ENCODE measurements around the gene NEDD4L.
"Not testable (repeated sequence)": the region's sequence is repeated elsewhere in the genome, so short reads cannot be mapped to it uniquely, and the experiment has no call there.

The NEDD4L gene

GRCh38 chr18:58378411-58379379 is 334.7 kb downstream of the NEDD4L start:
- no peak for DNase-seq (ENCODE audit: low spot score)

GRCh38 chr18:58379443-58379842 is 335.4 kb downstream of the NEDD4L start:
- DNase-seq (ENCODE audit: low spot score): no peak

- DNase-seq (ENCODE audit: low spot score): not testable (repeated sequence)
These were observed 336.1 kb downstream of the NEDD4L start for GRCh38 chr18:58380113-58380512.

- no peak for DNase-seq (ENCODE audit: low spot score)
These were observed 337.8 kb downstream of the NEDD4L start for GRCh38 chr18:58381676-58382411.

- DNase-seq (ENCODE audit: low spot score): no peak
These were observed 338.4 kb downstream of the NEDD4L start for GRCh38 chr18:58382446-58382845.

- no peak for DNase-seq (ENCODE audit: low spot score)
These were observed 341.4 kb downstream of the NEDD4L start for GRCh38 chr18:58385472-58385871.

- no peak for DNase-seq (ENCODE audit: low spot score)
These were observed 342.8 kb downstream of the NEDD4L start for GRCh38 chr18:58386780-58387179.

GRCh38 chr18:58387716-58388115 is 343.7 kb downstream of the NEDD4L start:
- no peak for DNase-seq (ENCODE audit: low spot score)

GRCh38 chr18:58388736-58389135 is 344.7 kb downstream of the NEDD4L start:
- no peak for DNase-seq (ENCODE audit: low spot score)

- no peak for DNase-seq (ENCODE audit: low spot score)
These were observed 345.7 kb downstream of the NEDD4L start for GRCh38 chr18:58389745-58390144.

GRCh38 chr18:58390399-58390798 is 346.4 kb downstream of the NEDD4L start:
- DNase-seq (ENCODE audit: low spot score): no peak

GRCh38 chr18:58391231-58391825 is 347.3 kb downstream of the NEDD4L start:
- DNase-seq (ENCODE audit: low spot score): no peak

GRCh38 chr18:58391932-58392323 is 347.9 kb downstream of the NEDD4L start:
- no peak for DNase-seq (ENCODE audit: low spot score)

GRCh38 chr18:58392324-58393000 is 348.4 kb downstream of the NEDD4L start:
- peak; percentile 44 for DNase-seq (ENCODE audit: low spot score)

- DNase-seq (ENCODE audit: low spot score): no peak
These were observed 349.3 kb downstream of the NEDD4L start for GRCh38 chr18:58393295-58393694.

- DNase-seq (ENCODE audit: low spot score): peak; percentile 93
These were observed 350.0 kb downstream of the NEDD4L start for GRCh38 chr18:58394046-58394445.

GRCh38 chr18:58394602-58395425 is 350.8 kb downstream of the NEDD4L start:
- DNase-seq (ENCODE audit: low spot score): peak; percentile 35

- no peak for DNase-seq (ENCODE audit: low spot score)
These were observed 352.1 kb downstream of the NEDD4L start for GRCh38 chr18:58396144-58396543.

- DNase-seq (ENCODE audit: low spot score): no peak
These were observed 352.9 kb downstream of the NEDD4L start for GRCh38 chr18:58396966-58397365.

- DNase-seq (ENCODE audit: low spot score): no peak
These were observed 353.5 kb downstream of the NEDD4L start for GRCh38 chr18:58397385-58398132.
